ENCODE results near the gene SRGAP3. TPM values are rescaled to one million over a fixed set of nuclear protein-coding genes. Genes with fewer than 3 reads are reported as not detected.

The SRGAP3 gene
- total RNA-seq, 1 donor from 2014 or later: 3.9 TPM

DNA sequence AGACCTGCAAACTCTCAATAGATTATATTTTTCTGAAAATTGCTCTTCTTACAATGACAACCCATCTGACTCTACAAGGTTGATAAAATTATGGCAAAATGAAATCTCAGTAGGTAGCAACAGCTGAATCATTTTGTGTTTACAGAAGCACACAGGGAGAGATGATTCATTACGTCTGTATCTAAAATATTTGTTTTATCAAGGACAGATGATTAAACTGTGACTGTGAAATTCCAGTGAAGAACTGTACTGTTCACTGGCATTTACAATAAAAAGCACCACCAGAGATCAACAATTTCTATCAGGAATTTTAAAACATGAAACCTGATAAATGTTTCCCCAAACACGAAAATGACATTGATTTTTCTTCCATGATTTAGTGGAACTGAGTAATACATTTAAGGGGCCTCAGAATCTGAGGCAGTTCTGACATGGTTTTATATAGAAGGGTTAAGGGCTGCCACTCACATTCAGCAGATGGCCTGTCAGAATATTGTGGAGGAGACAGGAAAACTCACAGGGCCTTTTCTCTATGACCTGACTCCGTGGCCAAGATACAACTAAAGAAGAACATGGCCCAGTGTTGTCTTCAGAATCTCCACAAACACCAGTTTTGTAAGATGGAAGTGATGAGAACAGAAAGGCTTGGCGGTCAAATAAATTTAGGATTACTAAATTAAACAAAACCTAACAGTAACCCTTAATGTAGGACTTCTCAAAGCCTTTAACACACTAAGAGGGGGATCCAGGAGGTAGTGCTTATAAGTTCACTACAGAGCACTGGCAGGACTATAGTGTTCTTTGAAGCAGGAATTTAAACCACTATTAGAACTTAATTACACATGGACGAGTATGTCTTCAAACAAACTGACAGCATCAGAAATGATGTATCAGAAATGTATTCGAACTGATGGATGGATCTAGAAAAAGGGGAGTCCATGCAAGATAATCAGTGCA is 312.1 kb downstream of the SRGAP3 start:
- peak overlapping the region; percentile 93 for H3K27ac ChIP-seq (ENCODE audit: low read depth, low read length)
- Mint-ChIP-seq H3K27ac (ENCODE audit: unreplicated experiment) (peak overlapping the region; percentile 89), H3K4me1 (ENCODE audit: low read depth, unreplicated experiment) (peaks cover 14% of the 10 kb centered on the region)

GRCh38 chr3:8932507-8932906 is 316.9 kb downstream of the SRGAP3 start:
- TF ChIP-seq EZH2 (IDR thresholded peaks at IDR 0.05; ENCODE audit: insufficient read depth, low read length) (no peak), CTCF (IDR thresholded peaks at IDR 0.05; ENCODE audit: insufficient read depth, low read depth, low read length) (no peak)
- Mint-ChIP-seq H3K4me1 (ENCODE audit: low read depth, unreplicated experiment) (peaks cover 9% of the 10 kb centered on the region), H3K36me3 (ENCODE audit: low read depth, unreplicated experiment) (no peaks in the 10 kb centered on the region), H3K27me3 (ENCODE audit: low read depth, unreplicated experiment) (no peaks in the 10 kb centered on the region), H3K27ac (ENCODE audit: unreplicated experiment) (no peak overlapping the region), H3K4me3 (ENCODE audit: unreplicated experiment) (no peak overlapping the region), H3K9me3 (ENCODE audit: unreplicated experiment) (no peaks in the 10 kb centered on the region)
- DNase-seq (ENCODE audit: low read depth) (no peak), FAIRE-seq (no peak)
- H3K9me3 ChIP-seq (ENCODE audit: insufficient read depth, low read depth, low read length): no peaks in the 10 kb centered on the region
- H3K4me1 ChIP-seq (ENCODE audit: insufficient read depth, low read length): peaks cover 13% of the 10 kb centered on the region
- no peaks in the 10 kb centered on the region for H3K27me3 ChIP-seq (ENCODE audit: insufficient read depth, low read length)
- no peak overlapping the region for H3K9ac ChIP-seq (ENCODE audit: low read length)
- H3K79me2 ChIP-seq (ENCODE audit: insufficient read depth, low read length): peaks cover 4% of the 10 kb centered on the region
- no peak overlapping the region for H3K4me2 ChIP-seq (ENCODE audit: low read length)
- H3K4me3 ChIP-seq (ENCODE audit: insufficient read depth, low read depth, low read length): no peak overlapping the region
- H3K27ac ChIP-seq (ENCODE audit: low read depth, low read length): no peak overlapping the region
- no peak overlapping the region for H2AFZ ChIP-seq (ENCODE audit: low read depth, low read length)
- H3K36me3 ChIP-seq (ENCODE audit: insufficient read depth, low read length): peaks cover 4% of the 10 kb centered on the region
- H4K20me1 ChIP-seq (ENCODE audit: insufficient read depth, low read length): no peaks in the 10 kb centered on the region

More for the DNA sequence above, 312.1 kb downstream of the SRGAP3 start:
- no peaks in the 10 kb centered on the region for H3K36me3 Mint-ChIP-seq (ENCODE audit: low read depth, unreplicated experiment)
- Histone ChIP-seq H3K9me3 (ENCODE audit: insufficient read depth, low read depth, low read length) (no peaks in the 10 kb centered on the region), H3K9ac (ENCODE audit: low read length) (peak overlapping the region; percentile 73), H3K4me3 (ENCODE audit: insufficient read depth, low read depth, low read length) (peak overlapping the region; percentile 13), H2AFZ (ENCODE audit: low read depth, low read length) (no peak overlapping the region), H3K27me3 (ENCODE audit: insufficient read depth, low read length) (no peaks in the 10 kb centered on the region), H3K79me2 (ENCODE audit: insufficient read depth, low read length) (peaks cover 3% of the 10 kb centered on the region), H4K20me1 (ENCODE audit: insufficient read depth, low read length) (no peaks in the 10 kb centered on the region), H3K4me1 (ENCODE audit: insufficient read depth, low read length) (peaks cover 25% of the 10 kb centered on the region), H3K36me3 (ENCODE audit: insufficient read depth, low read length) (peaks cover 20% of the 10 kb centered on the region), H3K4me2 (ENCODE audit: low read length) (peak overlapping the region; percentile 65)
- no peaks in the 10 kb centered on the region for H3K9me3 Mint-ChIP-seq (ENCODE audit: unreplicated experiment)
- no peaks in the 10 kb centered on the region for H3K27me3 Mint-ChIP-seq (ENCODE audit: low read depth, unreplicated experiment)
- FAIRE-seq (peak; percentile 70), DNase-seq (ENCODE audit: low read depth) (peak; percentile 90)
- H3K4me3 Mint-ChIP-seq (ENCODE audit: unreplicated experiment): no peak overlapping the region
- TF ChIP-seq CTCF (IDR thresholded peaks at IDR 0.05; ENCODE audit: insufficient read depth, low read depth, low read length) (no peak), EZH2 (IDR thresholded peaks at IDR 0.05; ENCODE audit: insufficient read depth, low read length) (no peak)

DNA sequence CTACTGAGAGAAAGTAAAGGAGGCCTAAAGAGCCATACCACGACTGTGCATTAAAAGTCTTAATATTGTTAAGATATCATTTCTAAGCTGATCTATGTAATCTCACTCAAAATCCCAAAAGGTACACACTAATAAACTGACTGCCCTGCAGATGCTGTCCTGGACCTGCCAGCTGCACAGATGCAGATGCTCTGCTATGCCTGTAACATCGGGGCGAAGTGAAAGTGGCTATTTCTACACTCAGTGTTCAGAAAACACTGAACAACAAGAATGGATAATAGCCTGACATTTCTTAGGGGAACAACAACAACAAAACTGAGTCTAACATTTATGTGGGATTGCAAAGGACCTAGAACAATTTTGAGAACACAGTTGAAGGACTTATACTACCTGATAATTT is 318.1 kb downstream of the SRGAP3 start:
- TF ChIP-seq EZH2 (IDR thresholded peaks at IDR 0.05; ENCODE audit: insufficient read depth, low read length): no peak
- no peak for TF ChIP-seq CTCF (IDR thresholded peaks at IDR 0.05; ENCODE audit: insufficient read depth, low read depth, low read length)
- H3K9ac ChIP-seq (ENCODE audit: low read length): no peak overlapping the region
- Mint-ChIP-seq H3K4me3 (ENCODE audit: unreplicated experiment) (no peak overlapping the region), H3K27ac (ENCODE audit: unreplicated experiment) (no peak overlapping the region), H3K9me3 (ENCODE audit: unreplicated experiment) (peaks cover 2% of the 10 kb centered on the region), H3K27me3 (ENCODE audit: low read depth, unreplicated experiment) (no peaks in the 10 kb centered on the region), H3K4me1 (ENCODE audit: low read depth, unreplicated experiment) (no peaks in the 10 kb centered on the region), H3K36me3 (ENCODE audit: low read depth, unreplicated experiment) (no peaks in the 10 kb centered on the region)
- H3K79me2 ChIP-seq (ENCODE audit: insufficient read depth, low read length): peaks cover 4% of the 10 kb centered on the region
- FAIRE-seq (peak; percentile 20), DNase-seq (ENCODE audit: low read depth) (no peak)
- no peak overlapping the region for H3K27ac ChIP-seq (ENCODE audit: low read depth, low read length)
- no peak overlapping the region for H3K4me3 ChIP-seq (ENCODE audit: insufficient read depth, low read depth, low read length)
- peak overlapping the region; percentile 27 for H3K4me2 ChIP-seq (ENCODE audit: low read length)
- no peak overlapping the region for H2AFZ ChIP-seq (ENCODE audit: low read depth, low read length)
- no peaks in the 10 kb centered on the region for H3K27me3 ChIP-seq (ENCODE audit: insufficient read depth, low read length)
- H3K36me3 ChIP-seq (ENCODE audit: insufficient read depth, low read length): peaks cover 4% of the 10 kb centered on the region
- H3K4me1 ChIP-seq (ENCODE audit: insufficient read depth, low read length): peaks cover 3% of the 10 kb centered on the region
- H4K20me1 ChIP-seq (ENCODE audit: insufficient read depth, low read length): no peaks in the 10 kb centered on the region
- no peaks in the 10 kb centered on the region for H3K9me3 ChIP-seq (ENCODE audit: insufficient read depth, low read depth, low read length)
